PFSK-1 (cell line): ENCODE results near the gene FAM50B.

ENCODE experiments used
- FOXP2 ChIP-seq: optimal IDR thresholded peaks from 2 replicates; pipeline ENCODE3; 2011; ENCODE audit warnings: borderline replicate concordance, control low read depth, inconsistent platforms; ENCODE audit not compliant: insufficient read depth; ENCODE audit errors: extremely low read length, extremely low read depth
- POLR2AphosphoS5 ChIP-seq: IDR thresholded peaks from 2 replicates; pipeline ENCODE4 v1.6.1; 2012; ENCODE audit warnings: low read depth, mild to moderate bottlenecking, control low read depth, low read length, moderate library complexity
- REST ChIP-seq, 2 experiments: IDR thresholded peaks; 2 replicates each; pipeline versions ENCODE4 v1.6.1 to v1.8.0; 2011 to 2012; ENCODE audit warnings: low read depth in 2 of 2, low read length in 2 of 2, control low read depth in 1 of 2, inconsistent platforms in 1 of 2, mild to moderate bottlenecking in 1 of 2, moderate library complexity in 1 of 2; ENCODE audit not compliant: insufficient read depth in 1 of 2
- SIN3A ChIP-seq: IDR thresholded peaks from 2 replicates; pipeline ENCODE4 v1.6.1; 2012; ENCODE audit warnings: mild to moderate bottlenecking, low read length, moderate library complexity, borderline replicate concordance; ENCODE audit not compliant: insufficient read depth
- TAF1 ChIP-seq: IDR thresholded peaks from 2 replicates; pipeline ENCODE4 v1.6.1; 2012; ENCODE audit warnings: low read length, control low read depth, borderline replicate concordance; ENCODE audit not compliant: insufficient read depth

FAM50B gene

GRCh38 chr6:3838992-3839867 is 9.9 kb upstream of the FAM50B start:
- TF ChIP-seq REST (IDR thresholded peaks at IDR 0.05; ENCODE audit: insufficient read depth in 1 of 2, low read depth in 2 of 2, low read length in 2 of 2) (no peak), SIN3A (no peak), TAF1 (no peak), POLR2AphosphoS5 (no peak), FOXP2 (no peak)

- no peak for TF ChIP-seq POLR2AphosphoS5
- no peak for TF ChIP-seq REST (IDR thresholded peaks at IDR 0.05; ENCODE audit: insufficient read depth in 1 of 2, low read depth in 2 of 2, low read length in 2 of 2)
- no peak for TF ChIP-seq FOXP2
- no peak for TF ChIP-seq SIN3A
- TF ChIP-seq TAF1 = no peak
Measured at GRCh38 chr6:3841066-3841454, 8.1 kb upstream of the FAM50B start.

- TF ChIP-seq TAF1 (no peak), REST (IDR thresholded peaks at IDR 0.05; ENCODE audit: insufficient read depth in 1 of 2, low read depth in 2 of 2, low read length in 2 of 2) (no peak), FOXP2 (no peak), SIN3A (no peak), POLR2AphosphoS5 (no peak)
Measured at GRCh38 chr6:3841711-3842565, 7.2 kb upstream of the FAM50B start.

- TF ChIP-seq SIN3A = no peak
- no peak for TF ChIP-seq FOXP2
- no peak for TF ChIP-seq TAF1
- no peak for TF ChIP-seq REST (IDR thresholded peaks at IDR 0.05; ENCODE audit: insufficient read depth in 1 of 2, low read depth in 2 of 2, low read length in 2 of 2)
- TF ChIP-seq POLR2AphosphoS5 = no peak
Measured at GRCh38 chr6:3843379-3844096, 5.6 kb upstream of the FAM50B start.
